NCI-H2107 treated with DMSO at 0.1 percent for 48 hours (cell line): ENCODE data around the gene SEMA3D.

Experiments
- DNase-seq: peaks from one replicate; lab custom pipeline; 2025; ENCODE audit not compliant: unreplicated experiment; lab: John Stamatoyannopoulos, UW

SEMA3D gene

DNA sequence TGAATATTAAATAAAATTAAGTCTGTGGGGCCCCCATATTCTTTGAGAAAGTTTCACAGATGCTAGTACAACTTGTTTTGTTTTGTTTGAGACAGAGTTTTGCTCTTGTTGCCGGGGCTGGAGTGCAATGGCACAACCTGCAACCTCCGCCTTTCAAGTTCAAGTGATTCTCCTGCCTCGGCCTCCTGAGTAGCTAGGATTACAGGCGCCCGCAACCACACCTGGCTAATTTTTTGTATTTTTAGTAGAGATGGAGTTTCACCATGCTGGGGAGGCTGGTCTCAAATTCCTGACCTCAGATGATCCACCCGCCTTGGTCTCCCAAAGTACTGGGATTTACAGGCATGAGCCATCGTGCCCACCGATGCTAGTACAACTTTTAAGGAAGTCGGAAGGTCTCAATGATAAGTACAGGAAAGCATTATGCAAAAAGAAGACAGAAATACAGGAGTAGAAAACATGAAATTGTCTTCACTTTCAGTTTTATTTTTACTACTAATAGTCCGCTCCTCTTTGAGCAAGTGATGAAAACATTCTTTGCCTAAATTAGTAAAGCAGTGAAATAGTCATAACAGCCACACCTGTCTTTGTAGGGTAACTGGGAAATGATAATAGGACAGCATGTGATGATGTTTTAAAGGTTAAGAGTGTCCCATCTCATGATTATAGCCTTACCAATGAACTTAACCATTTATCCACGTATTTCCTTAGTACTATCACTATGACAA, 147.5 kb downstream of the SEMA3D start:
- no peak for DNase-seq

DNA sequence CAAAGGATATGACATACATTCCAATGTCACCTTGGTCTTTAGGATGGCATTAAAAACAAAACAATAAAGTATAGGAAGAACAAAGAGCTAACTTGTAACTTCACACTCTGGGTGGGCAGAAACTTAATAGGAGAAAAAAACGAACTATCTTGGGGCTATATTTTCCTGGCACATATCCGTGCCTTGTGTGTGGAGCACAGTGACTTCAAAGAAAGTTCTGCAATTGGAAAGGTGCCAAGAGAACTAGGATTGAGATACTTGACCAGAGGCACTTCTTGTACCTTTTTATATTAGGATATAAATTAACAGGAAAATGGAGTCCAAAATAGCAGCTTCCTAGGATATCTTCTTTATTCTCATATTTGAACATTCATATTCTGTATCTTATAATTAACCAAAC, 148.4 kb downstream of the SEMA3D start:
- DNase-seq, result no peak

DNA sequence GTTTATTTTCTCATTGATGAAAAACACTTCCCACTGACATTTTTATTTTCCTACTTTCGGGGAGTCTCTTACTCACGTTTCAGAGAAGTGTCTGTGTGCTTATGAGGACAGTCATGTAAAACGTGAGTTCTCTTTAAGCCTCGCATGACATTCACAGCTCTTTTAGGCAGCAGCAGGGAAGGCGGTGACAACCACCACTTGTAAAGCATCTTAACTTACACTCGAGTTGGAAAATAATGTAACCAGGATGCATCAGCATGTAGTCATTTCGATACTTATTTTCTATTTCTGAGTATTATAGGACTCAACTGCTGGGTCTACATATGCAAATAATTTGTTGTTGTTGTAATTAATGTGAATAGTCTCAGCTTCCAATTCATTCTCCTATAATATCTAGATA, 153.6 kb downstream of the SEMA3D start:
- no peak for DNase-seq

DNA sequence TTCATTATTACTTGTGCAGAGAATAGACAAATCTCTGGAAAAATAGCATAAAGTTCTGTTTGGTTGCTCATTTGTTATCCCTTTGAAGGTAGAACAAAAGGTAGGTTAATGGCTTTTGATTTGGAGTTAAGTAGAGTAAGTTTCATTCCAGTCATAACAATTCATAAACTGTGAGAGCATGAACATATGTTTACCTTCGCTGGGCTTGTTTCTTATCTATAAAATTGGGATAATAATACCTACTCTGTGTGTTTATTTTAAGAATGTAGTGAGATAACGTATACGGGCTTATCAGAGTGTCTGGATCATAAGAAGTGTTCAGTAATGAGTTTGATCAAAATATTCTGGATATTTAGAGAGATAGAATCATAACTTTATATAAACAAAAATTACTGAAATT, 155.4 kb downstream of the SEMA3D start:
- no peak for DNase-seq

DNA sequence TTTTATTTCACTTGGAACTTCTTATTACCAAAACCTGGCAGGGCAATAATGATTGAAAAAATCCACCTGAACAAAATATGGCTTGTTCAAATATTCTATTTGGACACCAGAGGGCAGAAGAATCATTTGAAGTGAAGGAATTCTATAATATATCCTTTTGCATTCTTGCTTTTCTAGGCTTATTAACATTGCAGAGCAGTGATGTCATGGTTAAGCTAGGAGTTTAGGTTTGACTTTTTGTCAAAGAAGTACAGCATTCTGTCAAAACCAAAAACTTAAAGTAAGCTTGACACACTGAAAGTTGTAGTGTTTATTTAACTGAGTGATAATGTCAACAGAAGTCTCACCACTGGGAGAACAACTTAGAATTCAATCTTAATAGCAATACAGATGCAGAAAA, 156.0 kb downstream of the SEMA3D start:
- no peak for DNase-seq

DNA sequence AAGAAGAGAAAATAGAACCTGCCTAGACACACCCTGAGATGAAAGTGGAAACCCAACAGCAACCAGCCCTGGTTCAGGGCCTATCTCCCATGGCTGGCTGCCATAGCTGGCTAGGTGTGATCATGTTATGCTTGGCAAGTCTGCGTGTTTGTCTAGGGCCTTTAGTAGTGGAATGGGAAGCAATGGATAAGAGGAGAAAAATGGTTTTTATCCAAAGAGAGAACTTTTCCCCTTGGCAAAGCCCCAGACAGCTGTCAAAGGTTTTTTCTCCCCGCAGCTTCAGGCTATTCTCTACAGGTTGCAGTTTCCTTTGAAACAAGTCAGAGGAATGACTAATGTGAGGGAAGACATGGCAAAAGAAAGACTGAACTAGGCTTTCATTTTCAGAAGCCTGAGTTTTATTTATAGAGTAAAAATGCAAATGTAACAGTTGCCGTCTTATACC, 161.5 kb downstream of the SEMA3D start:
- no peak for DNase-seq

DNA sequence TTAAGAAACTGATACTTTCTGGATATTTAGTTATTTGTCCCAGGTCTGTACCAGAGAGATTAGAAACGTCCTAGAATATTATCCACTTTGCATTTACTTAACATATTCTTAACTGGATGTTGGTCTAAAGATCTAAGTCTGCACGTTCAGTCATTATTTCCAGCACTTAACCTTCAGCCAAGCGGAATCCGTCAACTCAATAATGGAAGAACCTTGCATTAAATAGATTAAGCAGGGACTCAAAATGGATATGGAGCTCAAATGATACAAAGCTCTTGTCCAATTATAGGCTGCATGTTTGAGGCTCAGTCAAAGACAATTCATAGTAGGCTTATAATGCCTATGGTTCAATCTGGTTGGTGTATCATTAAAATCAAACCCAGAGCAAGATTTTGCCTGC, 162.9 kb downstream of the SEMA3D start:
- DNase-seq, result no peak

DNA sequence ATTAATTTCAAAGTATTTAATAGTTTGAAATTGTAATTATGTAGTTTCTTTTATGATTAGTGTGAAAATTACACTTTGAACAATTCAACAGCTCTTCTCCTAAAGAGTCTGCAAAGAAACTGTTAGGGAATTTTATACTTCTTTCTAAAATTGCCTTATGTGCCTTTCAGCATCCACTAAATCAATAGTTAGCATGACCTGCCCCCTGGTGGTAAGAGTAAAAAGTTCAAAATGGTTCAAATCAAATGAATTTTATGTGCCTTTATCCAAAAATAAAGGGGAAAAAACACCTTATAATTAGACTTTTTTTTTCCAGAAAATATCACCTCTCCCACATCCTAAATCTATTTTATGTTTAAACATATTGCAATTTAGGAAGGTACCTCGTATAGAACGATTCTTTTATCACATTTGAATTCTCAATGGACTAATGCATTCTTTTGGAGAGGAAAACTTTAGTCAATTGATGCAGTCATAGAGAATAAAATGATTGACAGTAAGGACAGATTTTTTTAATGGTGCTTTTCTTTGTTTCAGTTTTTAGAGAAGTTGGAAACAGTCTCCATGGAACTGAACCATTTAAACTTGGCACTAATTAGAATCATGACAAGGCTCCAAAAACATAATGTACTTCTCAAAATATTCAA, 163.7 kb downstream of the SEMA3D start:
- peak; percentile 33 for DNase-seq

DNA sequence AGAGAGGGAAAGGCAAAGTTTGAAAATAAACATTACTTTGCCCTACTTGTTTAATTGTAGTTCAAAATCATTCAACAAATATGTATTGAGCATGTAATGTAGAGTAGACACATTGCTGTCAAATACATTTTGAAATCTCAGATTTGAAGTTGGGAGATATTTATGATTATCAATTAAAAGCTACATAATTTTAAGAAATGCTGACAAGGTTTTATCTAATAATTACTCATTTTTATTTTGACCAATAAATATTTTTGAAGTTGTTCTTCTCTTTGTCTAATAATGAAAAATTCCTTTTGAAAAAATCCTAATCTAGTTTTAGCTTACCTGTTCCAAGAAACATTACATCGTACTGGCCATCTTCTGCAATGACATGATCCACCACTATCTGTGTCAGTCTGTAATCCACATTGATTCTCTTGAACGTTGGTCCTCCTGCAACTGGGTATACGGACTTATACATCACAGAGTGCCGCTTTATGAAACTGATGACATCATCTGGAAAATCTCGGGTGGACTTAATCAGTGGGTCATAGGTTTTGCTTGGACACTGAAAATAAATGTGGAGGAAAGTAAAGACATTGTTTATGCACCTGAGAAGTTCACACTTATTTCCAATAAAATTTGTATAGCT, 164.7 kb downstream of the SEMA3D start:
- DNase-seq, result no peak

DNA sequence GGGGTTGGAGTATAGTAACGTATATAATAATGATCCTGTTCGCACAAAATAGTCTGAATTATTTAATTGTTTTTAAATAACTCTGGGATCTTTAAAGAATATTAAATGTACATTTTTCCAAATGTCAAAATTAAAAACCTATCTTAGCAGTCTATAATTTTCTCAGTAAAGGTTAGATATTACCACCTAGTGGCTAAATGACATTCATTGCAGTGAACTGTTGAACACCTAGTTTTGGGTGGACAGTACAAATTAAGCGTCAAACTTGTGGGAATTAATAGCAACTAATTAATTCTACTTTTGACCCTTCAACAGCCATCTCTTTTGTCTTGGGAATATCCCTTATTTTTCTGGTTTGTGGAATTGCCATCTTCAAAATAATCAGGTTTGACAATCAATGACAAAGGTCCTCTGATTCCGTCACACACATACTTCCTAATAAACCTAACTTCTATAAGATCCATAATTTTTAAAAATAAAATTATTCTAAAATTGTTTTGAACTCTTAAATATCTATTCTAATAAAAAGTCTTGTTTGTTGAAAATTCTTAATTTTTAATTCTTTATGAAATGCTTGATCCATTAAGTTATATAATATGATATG, 165.7 kb downstream of the SEMA3D start:
- DNase-seq, result no peak

DNA sequence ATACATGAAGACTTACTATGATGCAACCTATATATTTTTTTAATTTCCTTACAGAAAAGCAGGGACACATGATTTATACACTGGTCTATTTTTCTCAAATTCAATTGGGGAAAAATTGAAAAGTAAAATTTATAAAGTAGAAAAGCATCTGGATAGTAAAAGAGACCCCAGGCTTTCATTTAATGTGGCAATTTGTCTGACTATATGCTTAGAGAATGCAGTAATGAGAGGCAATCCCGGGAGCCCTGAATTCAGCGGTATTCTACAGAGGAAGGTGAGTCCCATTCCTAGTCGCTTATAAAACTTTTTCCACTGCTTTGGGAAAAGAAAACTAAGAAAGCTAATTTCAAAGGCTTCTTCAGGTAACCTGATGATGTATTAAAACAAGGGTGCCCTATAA, 167.1 kb downstream of the SEMA3D start:
- no peak for DNase-seq

DNA sequence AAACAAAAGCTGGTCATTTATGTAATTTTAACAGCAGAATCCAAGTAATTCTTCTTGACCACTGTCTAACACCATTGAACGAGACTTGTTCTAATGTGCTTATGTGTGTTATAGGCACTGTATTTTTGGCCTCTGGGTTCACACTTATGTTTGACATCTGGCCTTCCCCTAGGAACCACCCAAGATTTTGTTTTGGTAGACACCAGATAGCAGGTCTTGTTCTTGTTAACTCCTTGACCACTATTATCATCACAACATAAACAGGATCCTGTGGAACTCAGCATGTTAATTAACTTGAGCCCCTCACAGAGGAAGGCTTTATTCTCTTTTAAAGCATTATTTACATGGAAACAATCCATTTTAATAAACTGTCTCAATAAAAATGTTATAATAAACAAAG, 167.7 kb downstream of the SEMA3D start:
- no peak for DNase-seq

DNA sequence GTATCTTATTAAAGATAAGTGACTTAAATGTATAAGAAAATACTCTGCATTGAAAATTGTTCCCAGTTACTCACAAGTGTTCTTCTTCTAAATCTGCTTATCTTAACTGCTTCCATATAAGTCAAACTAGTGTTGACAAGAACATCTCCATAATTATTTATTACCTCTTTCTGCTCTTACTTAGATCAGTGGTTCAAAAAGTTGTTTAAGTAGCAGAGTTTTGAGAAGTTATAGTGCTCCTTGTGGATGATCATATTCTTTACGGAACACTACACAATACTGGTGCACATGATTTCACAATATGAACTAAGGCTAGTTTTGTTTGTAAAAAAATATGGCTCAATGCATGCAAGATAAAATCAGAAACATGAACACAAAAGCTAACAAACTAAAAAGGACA, 168.4 kb downstream of the SEMA3D start:
- no peak for DNase-seq

DNA sequence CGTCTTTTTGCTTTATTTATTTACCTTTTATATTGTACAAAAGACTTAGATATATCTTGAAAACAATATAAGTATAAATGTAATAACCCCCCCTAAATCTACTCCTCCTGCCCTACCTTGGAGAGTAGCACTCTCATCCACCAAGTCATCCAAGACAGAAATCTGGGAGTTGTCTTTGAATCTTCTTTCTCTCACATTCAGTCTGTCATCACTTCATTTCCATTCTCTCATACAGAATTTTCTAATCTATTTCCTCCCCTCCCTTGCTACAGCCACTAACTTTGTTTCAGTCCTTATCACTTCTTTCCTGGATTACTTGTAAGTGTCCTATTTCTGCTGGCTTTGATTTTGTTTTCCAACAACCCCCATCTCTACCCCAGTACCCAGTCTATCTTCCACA, 170.6 kb downstream of the SEMA3D start:
- DNase-seq, result no peak

DNA sequence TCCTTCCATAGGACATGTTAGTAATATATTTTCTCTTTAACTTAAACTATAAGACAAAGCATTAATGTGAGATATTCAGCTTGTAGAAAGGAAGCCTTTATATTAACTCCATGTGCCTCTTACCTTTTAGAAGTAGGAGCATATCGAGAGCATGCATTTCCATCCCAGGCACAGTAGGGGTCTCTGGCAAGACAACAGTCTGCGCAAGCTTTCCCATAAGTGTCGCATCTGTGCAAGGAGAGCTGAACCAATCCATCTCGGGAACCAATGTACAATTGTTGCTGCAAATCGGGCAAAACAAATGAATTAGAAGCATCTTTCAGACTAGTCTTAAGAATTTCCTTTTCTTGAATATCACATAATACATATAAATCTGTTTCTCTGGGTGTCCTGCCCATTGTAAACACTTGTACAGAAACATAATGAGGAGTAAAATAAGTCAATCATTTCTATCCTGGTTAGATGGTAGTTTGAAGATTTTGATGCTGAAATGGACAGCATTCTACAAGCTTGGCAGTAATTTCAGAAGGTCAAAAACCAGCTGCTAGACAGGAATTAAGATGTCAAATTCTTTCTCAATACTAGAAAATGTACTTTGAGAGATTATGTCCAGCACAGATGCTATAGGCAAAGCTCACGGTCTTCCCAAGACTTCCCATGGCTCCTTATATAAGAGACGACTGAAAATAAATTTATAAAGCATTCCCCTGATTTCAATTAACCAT, 171.8 kb downstream of the SEMA3D start:
- no peak for DNase-seq

DNA sequence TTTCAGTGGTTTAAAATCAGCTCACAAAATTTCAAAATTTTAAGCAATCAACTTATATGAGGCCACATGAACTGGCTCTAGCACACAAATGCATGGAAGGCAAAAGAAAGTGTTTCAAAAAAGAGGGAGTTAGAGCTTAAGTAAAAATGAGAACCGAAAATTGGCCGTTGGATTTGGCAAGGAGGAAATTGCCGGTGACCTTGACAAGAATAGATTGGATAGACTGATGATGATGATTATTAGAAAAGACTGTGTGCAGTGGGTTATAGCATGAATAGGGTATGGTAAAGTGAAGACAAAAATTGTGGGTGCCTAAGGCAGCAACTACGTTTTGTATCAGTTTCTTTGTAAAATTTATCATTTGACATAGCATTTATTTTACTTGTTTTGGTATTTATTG, 175.7 kb downstream of the SEMA3D start:
- no peak for DNase-seq

DNA sequence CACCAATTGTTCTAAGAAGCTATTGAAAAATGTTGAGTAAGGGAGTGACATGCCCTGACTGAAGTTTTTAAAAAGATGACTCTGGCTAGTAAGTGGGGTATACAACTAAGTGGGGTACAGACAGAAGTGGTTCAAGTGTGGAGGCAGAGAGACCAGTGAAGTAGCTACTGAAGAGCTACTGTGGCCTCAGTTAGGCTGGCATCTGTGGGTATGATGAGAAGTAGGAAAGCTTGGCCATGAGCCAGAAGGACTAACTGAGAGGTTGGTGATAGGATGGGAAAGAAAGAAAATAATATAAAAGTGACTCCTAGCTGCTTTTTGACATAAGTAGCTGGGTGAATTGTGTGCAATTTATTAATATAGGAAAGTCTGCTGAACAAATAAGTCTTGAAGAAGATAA, 176.6 kb downstream of the SEMA3D start:
- DNase-seq, result no peak

DNA sequence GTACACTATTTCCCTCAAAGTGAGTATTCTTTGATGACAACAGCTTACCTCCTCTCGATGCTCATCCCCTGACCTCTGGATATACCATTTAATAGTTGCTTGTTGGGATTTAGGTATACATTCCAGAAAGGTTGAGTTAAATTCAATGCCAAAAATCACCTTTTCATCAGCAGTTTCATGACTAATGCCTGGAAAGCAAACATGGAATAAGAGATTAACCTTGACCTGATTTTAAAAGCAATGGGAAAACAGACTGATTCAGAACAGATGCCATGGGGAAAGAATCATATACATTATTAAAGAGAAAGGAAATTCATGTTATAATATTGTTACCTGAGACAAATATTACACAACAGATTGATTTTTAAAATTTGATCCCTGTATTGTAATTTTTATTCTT, 180.1 kb downstream of the SEMA3D start:
- DNase-seq, result no peak

DNA sequence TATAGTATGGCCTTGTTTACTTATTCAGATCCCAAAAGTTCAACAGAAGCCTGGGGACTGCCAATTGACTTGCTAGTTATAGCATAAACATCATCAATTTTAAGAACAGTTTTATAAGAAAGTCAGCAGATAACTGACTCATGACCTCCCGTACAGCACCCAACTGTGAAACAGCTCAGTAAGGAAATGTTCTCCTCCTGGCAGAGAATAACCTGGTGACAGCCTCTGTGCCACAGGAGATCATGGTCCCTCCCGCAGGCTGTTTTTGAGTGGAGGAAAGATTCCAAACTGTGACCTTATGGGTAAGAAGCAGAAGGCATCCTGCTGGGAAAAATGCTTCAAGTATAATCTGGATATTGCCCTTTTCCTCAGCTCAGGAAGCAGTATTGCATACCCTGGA, 182.5 kb downstream of the SEMA3D start:
- no peak for DNase-seq

DNA sequence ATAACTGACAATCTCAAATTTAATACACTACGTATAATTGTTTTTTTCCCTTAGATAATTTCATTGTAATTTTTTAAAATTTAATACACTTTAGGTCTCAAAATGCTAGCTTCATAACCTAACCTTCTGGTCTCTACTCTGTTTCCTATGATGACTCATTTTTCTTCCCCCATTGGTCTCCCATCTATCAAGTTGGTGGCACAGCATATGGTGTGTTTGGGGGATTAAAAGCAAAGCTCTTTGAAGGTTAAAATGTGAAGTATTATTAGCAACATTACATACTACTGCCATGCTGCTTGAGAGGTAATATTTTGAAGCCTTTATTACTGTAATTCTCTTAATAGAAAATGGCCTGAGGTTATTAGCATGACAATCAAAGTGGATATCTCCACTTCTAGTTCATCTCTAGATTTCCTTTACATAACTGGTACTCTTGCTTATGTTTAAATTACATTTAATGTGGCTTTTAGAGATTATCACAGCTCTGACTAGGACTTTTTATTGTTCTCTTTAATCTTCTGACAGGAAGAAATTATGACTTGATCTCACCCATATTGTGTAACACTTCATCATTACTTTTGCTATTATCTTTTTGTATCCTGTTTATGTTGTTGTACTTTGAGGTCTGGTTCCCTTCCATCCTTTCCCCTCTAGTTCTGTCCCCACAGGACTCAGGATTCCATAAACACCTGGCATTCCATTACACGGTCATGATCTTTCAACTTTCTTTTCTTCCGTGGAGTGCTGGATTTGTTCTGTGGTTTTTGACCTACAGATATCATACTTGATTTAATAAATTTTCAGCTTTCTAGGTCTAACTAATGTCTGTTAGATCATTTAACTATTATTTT, 185.1 kb downstream of the SEMA3D start:
- DNase-seq, result no peak
